NCI-H2107 treated with DMSO at 0.1 percent for 48 hours (cell line): ENCODE data around the gene ACOT9.
A peak's percentile ranks its signal among the peaks of the same experiment; 100 is the strongest.
"Not testable (repeated sequence)": the region's sequence is repeated elsewhere in the genome, so short reads cannot be mapped to it uniquely, and the experiment has no call there.

Source experiments
- DNase-seq: peaks from one replicate; lab custom pipeline; 2025; ENCODE audit not compliant: unreplicated experiment; lab: John Stamatoyannopoulos, UW

Gene ACOT9

GRCh38 chrX:23766650-23767551, 23.8 kb upstream of the ACOT9 start:
- DNase-seq: no peak

- no peak for DNase-seq
Observed at GRCh38 chrX:23765868-23766267, 22.8 kb upstream of the ACOT9 start.

DNA sequence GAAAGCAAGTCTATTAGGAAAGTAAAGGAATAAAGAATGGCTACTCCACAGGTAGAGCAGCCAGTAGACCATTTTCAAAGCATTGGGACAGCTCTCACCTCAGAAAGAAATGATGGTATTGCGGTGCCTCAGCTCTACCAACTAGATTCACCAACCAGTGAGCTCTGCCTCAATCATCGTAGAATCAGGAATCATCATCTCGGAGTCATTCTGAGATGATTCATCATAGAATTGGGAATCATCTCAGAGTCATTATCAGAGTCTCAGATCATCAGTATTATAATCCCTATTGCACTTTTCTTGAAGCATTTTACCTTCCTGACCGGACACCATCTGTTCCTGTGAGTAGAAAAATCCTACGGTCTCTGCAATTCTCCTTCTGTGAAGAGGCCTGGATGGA, 22.4 kb upstream of the ACOT9 start:
- no peak for DNase-seq

DNA sequence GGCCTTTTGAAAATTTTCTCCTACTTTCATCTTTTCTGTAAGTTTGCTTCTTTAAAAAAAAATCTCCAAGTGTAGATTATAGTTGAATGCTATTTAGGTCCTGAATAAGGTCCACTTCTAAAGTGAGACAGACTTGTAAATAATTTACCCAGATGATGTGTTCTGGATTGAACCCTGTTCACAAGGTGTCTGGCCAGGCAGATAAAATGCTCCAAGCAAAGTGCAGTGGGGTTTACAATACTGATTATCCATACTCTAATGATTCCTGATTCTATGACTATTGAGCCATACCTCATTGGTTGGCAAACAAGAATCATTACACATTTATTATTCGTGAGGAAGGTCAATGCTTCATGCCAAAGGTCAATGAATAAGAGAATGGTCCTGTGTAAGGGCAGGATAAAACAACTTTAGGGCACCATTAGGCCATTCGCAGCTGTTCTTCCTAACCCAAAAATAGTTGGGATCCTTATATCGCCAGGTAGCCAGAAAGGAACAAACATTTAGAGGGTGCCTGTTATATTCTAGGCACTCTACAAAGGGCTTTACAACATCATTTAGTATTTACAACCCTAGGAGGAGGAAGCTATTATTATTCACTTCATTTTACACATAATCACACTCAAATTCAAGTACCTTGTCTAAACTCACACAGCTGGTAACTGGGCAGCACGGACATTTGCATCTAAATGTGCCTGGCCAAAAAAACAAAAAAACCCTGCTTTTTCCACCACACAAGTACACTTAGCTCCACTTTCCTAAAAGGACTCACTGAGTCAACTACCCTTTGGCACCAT, 21.3 kb upstream of the ACOT9 start:
- DNase-seq: peak; percentile 85

DNA sequence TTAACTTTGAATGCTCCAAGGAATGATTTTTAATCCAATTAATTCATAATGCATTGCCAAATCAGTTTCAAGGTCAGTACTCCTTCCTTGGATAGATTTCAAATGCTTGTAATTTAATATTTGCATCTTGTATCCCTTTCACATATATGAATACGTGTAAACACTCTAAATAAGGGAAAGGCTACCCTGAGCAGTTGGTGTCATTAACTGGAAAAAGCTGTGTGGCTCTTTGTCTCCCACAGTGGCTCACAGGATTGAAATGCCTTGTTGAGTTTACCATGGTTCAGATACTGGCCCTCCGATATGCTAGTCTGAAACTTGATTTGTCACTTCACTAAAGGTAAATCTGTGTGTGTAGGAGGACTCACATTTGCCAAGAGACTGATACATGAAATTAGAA, 16.7 kb upstream of the ACOT9 start:
- peak; percentile 41 for DNase-seq

- peak; percentile 27 for DNase-seq
Observed at GRCh38 chrX:23756165-23756564, 13.1 kb upstream of the ACOT9 start.

- DNase-seq: no peak
Observed at GRCh38 chrX:23754664-23755063, 11.6 kb upstream of the ACOT9 start.

GRCh38 chrX:23752740-23753415, 9.8 kb upstream of the ACOT9 start:
- no peak for DNase-seq

DNA sequence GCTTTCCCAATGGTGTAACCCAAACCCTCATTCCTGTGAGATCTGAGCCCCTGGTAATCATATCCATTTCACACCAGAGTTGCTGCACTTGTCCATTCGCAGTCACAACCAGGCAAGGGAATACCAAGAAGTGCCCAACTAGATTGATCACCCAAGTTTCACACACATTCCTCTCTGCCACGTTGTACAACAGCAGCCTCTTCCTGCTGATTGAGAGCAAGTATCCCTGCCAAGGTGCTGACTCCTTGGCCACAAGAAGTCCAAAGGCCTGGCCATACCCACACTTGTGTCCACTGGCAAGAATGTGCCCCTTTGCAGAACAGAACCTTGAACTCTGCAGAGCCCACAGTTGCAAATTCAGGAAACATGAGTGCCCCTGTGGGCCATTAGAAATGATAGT, 6.5 kb upstream of the ACOT9 start:
- no peak for DNase-seq

- no peak for DNase-seq
Observed at GRCh38 chrX:23749129-23749528, 6.1 kb upstream of the ACOT9 start.

DNA sequence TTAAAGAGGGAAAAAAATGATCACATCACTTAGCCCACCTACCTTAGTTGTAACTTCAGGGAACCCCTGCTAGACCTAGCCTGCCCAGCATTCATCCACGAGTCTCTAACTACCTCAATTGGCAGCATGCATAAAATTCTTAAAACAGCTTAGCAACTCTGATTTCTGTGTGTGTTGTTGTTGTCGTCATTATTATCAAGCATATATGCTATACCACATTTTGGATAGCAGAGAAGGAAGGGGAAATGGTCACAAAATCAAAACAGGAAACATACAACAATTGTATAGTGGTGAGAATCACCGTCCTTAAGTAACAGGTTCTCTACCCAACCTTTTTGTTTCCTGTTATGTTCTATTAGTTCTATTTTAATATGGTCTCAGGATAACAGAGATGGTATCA, 2.7 kb upstream of the ACOT9 start:
- no peak for DNase-seq

DNA sequence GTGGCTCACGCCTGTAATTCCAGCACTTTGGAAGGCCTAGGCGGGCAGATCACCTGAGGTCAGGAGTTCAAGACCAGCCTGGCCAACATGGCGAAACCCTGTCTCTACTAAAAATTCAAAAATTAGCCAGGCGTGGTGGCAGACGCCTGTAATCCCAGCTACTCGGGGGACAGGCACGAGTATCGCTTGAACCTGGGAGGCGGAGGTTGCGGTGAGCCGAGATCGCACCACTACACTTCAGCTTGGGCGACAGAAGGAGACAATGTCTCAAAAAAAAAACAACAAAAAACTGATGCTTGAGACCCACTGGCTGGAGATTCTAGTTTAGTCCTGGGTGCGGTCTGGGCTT, 521 bp upstream of the ACOT9 start:
- not testable (repeated sequence) for DNase-seq

DNA sequence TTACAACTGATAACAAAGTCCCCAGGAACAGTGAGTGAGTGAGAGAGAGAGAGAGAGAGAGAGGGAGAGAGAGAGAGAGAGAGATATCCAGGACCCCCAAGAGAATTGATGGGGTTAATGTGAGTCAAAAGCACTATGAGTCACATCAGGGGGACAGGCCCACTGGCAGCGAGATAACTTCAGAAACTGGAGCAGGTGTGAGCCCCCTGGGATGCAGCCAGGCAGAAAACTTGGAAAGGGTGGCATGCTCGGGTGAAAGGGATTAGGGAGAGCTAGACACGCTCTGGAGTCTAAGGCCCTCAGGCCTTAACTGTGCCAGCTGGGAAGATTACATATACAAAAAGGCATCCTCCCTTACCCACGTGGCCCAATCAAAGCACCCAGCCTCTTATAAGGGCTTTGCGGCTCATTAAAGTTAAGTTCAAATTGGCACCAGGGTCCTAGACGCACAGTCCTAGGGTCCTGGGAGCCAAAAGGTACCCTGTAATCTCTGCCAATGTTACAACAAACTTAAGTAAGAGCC, 841 bp downstream of the ACOT9 start:
- no peak for DNase-seq

- DNase-seq: no peak
Observed at GRCh38 chrX:23737413-23737812, 5.7 kb downstream of the ACOT9 start.

DNA sequence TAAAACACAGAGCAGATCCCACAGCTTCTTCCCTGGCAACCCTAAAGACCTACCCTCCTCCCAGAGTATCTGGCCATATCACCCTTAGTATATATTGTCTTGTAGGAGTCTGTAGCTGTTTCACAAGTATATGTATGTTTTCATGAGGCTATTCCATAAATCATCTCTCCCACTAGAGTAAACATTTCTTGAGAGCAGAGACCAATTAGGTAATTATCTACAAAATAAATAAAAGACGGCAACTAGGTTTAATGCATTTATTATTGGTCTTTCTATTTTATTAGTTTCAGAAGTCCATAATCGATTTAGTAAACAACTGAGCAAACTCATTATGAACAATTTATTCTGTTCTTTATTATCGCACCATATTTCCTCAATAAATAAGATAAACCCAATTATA, 7.0 kb downstream of the ACOT9 start:
- no peak for DNase-seq

- DNase-seq: no peak
Observed at GRCh38 chrX:23732704-23733103, 10.4 kb downstream of the ACOT9 start.

DNA sequence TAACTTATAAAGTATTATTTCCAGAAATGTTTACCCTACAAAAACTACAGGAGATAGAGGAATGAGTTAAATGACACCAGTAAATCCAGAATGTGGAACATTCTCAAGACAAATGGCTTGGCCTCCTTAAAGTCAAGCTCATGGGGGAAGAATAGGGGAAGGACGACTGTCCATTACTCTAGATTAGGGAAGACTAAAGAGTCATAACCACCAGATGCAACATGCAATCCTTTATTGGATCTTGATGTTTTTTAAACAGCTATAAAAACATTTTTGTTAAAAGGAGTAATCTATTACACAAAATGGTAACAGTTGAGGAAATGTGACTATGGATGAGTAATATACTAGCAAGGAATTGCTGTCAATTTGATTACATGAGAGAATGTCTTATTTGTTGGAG, 11.1 kb downstream of the ACOT9 start:
- no peak for DNase-seq

GRCh38 chrX:23729214-23729613, 13.9 kb downstream of the ACOT9 start:
- no peak for DNase-seq

DNA sequence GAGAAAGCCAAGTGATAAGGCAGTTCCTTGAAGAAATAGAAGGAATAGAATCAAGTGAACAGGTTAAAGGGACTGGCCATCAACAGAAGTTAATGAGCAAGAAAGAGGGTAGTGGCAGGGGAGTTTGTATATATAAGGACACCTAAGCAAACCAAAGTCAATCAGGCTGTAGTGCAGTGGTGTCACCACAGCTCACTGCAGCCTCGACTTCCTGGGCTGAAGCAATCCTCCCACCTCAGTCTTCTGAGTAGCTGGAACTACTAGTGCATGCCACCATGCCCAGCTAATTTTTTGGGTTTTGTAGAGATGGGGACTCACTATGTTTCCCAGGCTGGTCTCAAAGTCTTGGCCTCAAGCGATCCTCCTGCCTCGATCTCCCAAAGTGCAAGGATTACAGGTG, 15.9 kb downstream of the ACOT9 start:
- DNase-seq: no peak

GRCh38 chrX:23726191-23726590, 16.9 kb downstream of the ACOT9 start:
- DNase-seq: no peak

DNA sequence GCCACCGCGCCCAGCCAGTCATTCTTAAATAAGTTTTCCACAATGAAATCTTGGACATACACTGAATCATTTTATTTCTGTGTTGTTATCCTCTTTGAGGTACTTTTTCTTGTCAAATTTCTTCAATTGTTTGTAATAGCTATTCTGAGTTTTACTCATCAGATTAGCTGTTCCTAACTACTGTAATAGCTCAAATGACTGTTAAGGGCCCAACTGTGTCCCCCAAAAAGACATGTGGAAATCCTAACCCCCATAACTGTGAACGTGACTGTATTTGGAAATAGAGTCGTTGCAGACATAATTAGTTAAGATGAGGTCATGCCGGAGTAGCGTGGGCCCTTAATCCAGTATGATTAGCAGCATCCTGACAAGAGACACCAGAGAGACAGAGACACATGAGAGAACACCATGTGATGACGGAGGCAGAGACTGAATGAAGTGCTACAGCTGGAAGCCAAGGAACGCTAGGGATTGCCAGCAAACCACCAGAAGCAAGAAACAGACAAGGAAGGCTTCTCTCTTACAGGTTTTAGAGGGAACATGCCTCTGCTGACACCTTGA, 22.9 kb downstream of the ACOT9 start:
- DNase-seq: no peak
